ENCODE data around the gene SPDYE5.

DNA sequence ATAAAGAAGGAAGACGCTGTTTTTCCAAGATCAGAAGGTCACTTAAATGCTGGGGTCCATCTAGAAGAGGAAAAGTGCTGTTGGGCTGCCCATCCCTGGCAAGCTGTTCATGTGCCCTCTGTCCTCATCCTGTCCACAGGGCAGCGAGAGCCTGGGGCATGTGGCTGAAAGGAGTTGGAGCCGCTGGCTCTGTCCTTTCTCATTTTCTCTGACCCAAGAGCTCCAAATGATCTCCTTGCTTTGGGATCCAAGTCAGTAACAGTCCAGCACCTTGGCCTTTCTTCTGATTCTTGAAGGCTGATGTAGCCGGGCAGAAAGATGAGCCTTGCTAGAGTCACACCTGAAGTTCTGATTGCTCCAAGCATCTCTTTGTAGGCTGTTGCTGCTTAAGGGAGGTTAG is 44.4 kb downstream of the SPDYE5 start:
- no peak for TF ChIP-seq POLR2A (IDR thresholded peaks at IDR 0.05)
- TF ChIP-seq, protein P1, sequence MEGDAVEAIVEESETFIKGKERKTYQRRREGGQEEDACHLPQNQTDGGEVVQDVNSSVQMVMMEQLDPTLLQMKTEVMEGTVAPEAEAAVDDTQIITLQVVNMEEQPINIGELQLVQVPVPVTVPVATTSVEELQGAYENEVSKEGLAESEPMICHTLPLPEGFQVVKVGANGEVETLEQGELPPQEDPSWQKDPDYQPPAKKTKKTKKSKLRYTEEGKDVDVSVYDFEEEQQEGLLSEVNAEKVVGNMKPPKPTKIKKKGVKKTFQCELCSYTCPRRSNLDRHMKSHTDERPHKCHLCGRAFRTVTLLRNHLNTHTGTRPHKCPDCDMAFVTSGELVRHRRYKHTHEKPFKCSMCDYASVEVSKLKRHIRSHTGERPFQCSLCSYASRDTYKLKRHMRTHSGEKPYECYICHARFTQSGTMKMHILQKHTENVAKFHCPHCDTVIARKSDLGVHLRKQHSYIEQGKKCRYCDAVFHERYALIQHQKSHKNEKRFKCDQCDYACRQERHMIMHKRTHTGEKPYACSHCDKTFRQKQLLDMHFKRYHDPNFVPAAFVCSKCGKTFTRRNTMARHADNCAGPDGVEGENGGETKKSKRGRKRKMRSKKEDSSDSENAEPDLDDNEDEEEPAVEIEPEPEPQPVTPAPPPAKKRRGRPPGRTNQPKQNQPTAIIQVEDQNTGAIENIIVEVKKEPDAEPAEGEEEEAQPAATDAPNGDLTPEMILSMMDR (IDR thresholded peaks at IDR 0.05): no peak
- TF ChIP-seq POLR2AphosphoS5 (IDR thresholded peaks at IDR 0.05): no peak
